SJSA1 (cell line): ENCODE measurements around the gene MAU2. TPM values are rescaled to one million over a fixed set of nuclear protein-coding genes. Genes with fewer than 3 reads are reported as not detected.

ENCODE experiments used
- DNase-seq, 2 experiments: peaks; one replicate each; pipeline ENCODE4 v3.0.0-alpha.2; 2015 to 2020; ENCODE audit warnings: low spot score in 2 of 2, low read depth in 1 of 2
- H3K27ac ChIP-seq: fragments of 250-450 bp; sonication (Bioruptor Pico); 2 replicates; pipeline ENCODE4 v1.5.1; 2020; ENCODE audit warnings: mild to moderate bottlenecking, moderate library complexity
- H3K27me3 ChIP-seq: fragments of 250-450 bp; sonication (Bioruptor Pico); replicated peaks from 2 replicates; pipeline ENCODE4 v1.5.1; 2020; ENCODE audit warnings: mild to moderate bottlenecking, moderate library complexity
- H3K36me3 ChIP-seq: fragments of 250-450 bp; sonication (Bioruptor Pico); 2 replicates; pipeline ENCODE4 v1.5.1; 2020; ENCODE audit warnings: mild to moderate bottlenecking
- H3K4me1 ChIP-seq: fragments of 250-450 bp; sonication (Bioruptor Pico); replicated peaks from 2 replicates; pipeline ENCODE4 v1.6.1; 2021; ENCODE audit warnings: mild to moderate bottlenecking
- H3K4me3 ChIP-seq: fragments of 250-450 bp; sonication (Bioruptor Pico); 2 replicates; pipeline ENCODE4 v1.5.1; 2020; ENCODE audit warnings: mild to moderate bottlenecking
- H3K9me3 ChIP-seq: fragments of 250-450 bp; sonication (Bioruptor Pico); replicated peaks from 2 replicates; pipeline ENCODE4 v1.5.1; 2020; ENCODE audit warnings: mild to moderate bottlenecking
- total RNA-seq: library from RNA; depleted of rRNA; stranded (reverse); fragments of >200 nt; shearing (Covaris generic); gene quantifications from 2 replicates; pipeline ENCODE4 v1.2.3, GENCODE V29; 2014; rRNA removed

MAU2 gene
- 19.7 and 30.1 TPM in 2 replicates for total RNA-seq

GRCh38 chr19:19320361-19321140 lies at the start of gene MAU2, which contains the start of gene SUGP1:
MAU2 (plus strand) TSS chr19:19320829; CDS start chr19:19320860, 31 bp downstream.
SUGP1 (minus strand) TSS chr19:19320509; CDS start chr19:19320496, 13 bp downstream.
- peak within 1 kb of the TSS; percentile 84 for H3K27ac ChIP-seq
- H3K4me1 ChIP-seq: peaks cover 17% of the 10 kb centered on the region
- H3K4me3 ChIP-seq: peak within 1 kb of the TSS; percentile 96
- peak; percentile 88 to 95 for DNase-seq
- H3K36me3 ChIP-seq: peaks cover 46% of the 10 kb centered on the region
- H3K27me3 ChIP-seq: no peaks in the 10 kb centered on the region
- no peaks in the 10 kb centered on the region for H3K9me3 ChIP-seq

GRCh38 chr19:19271828-19272599 lies 48.6 kb upstream of the MAU2 start:
- Histone ChIP-seq H3K4me1 (peaks cover 9% of the 10 kb centered on the region), H3K27ac (no peak overlapping the region), H3K36me3 (peaks cover 12% of the 10 kb centered on the region), H3K4me3 (peak overlapping the region; percentile 46), H3K9me3 (no peaks in the 10 kb centered on the region), H3K27me3 (no peaks in the 10 kb centered on the region)
- no peak for DNase-seq

GRCh38 chr19:19274146-19274545 lies 46.5 kb upstream of the MAU2 start:
- Histone ChIP-seq H3K27me3 (no peaks in the 10 kb centered on the region), H3K4me3 (no peak overlapping the region), H3K9me3 (no peaks in the 10 kb centered on the region), H3K27ac (no peak overlapping the region), H3K36me3 (peaks cover 32% of the 10 kb centered on the region), H3K4me1 (peaks cover 8% of the 10 kb centered on the region)
- DNase-seq: no peak

- H3K36me3 ChIP-seq: peaks cover 40% of the 10 kb centered on the region
Observed at GRCh38 chr19:19274716-19275565, 45.7 kb upstream of the MAU2 start.

GRCh38 chr19:19276386-19276785 lies 44.2 kb upstream of the MAU2 start:
- no peaks in the 10 kb centered on the region for H3K9me3 ChIP-seq
- H3K4me1 ChIP-seq: peaks cover 5% of the 10 kb centered on the region; the same call in 1 of the 2 replicates
- H3K4me3 ChIP-seq: no peak overlapping the region
- H3K27ac ChIP-seq: no peak overlapping the region
- DNase-seq: no peak
- H3K27me3 ChIP-seq: no peaks in the 10 kb centered on the region
- H3K36me3 ChIP-seq: peaks cover 48% of the 10 kb centered on the region

More at GRCh38 chr19:19274716-19275565, 45.7 kb upstream of the MAU2 start:
- no peak for DNase-seq
- Histone ChIP-seq H3K4me1 (peaks cover 5% of the 10 kb centered on the region; the same call in 1 of the 2 replicates), H3K27ac (no peak overlapping the region), H3K9me3 (no peaks in the 10 kb centered on the region), H3K27me3 (no peaks in the 10 kb centered on the region), H3K4me3 (no peak overlapping the region)

GRCh38 chr19:19276851-19277250 lies 43.8 kb upstream of the MAU2 start:
- Histone ChIP-seq H3K4me3 (no peak overlapping the region), H3K4me1 (peaks cover 5% of the 10 kb centered on the region; the same call in 1 of the 2 replicates), H3K27me3 (no peaks in the 10 kb centered on the region), H3K36me3 (peaks cover 53% of the 10 kb centered on the region), H3K27ac (no peak overlapping the region), H3K9me3 (no peaks in the 10 kb centered on the region)
- no peak for DNase-seq

GRCh38 chr19:19278315-19278714 lies 42.3 kb upstream of the MAU2 start:
- DNase-seq: no peak
- Histone ChIP-seq H3K27me3 (no peaks in the 10 kb centered on the region), H3K4me1 (no peaks in the 10 kb centered on the region), H3K4me3 (no peak overlapping the region), H3K9me3 (no peaks in the 10 kb centered on the region), H3K36me3 (peaks cover 55% of the 10 kb centered on the region), H3K27ac (no peak overlapping the region)

- Histone ChIP-seq H3K36me3 (peaks cover 62% of the 10 kb centered on the region), H3K4me3 (no peak overlapping the region), H3K4me1 (no peaks in the 10 kb centered on the region), H3K27ac (no peak overlapping the region), H3K9me3 (no peaks in the 10 kb centered on the region), H3K27me3 (no peaks in the 10 kb centered on the region)
- DNase-seq: no peak
Observed at GRCh38 chr19:19279062-19279612, 41.5 kb upstream of the MAU2 start.

GRCh38 chr19:19279853-19280252 lies 40.8 kb upstream of the MAU2 start:
- H3K9me3 ChIP-seq: no peaks in the 10 kb centered on the region
- H3K36me3 ChIP-seq: peaks cover 68% of the 10 kb centered on the region
- H3K27ac ChIP-seq: no peak overlapping the region
- H3K27me3 ChIP-seq: no peaks in the 10 kb centered on the region
- no peak overlapping the region for H3K4me3 ChIP-seq
- no peaks in the 10 kb centered on the region for H3K4me1 ChIP-seq
- DNase-seq: peak in 1 of 2 experiments; percentile 41

- no peaks in the 10 kb centered on the region for H3K27me3 ChIP-seq
- no peaks in the 10 kb centered on the region for H3K9me3 ChIP-seq
- H3K36me3 ChIP-seq: peaks cover 68% of the 10 kb centered on the region
- H3K4me1 ChIP-seq: no peaks in the 10 kb centered on the region
- DNase-seq: no peak
- H3K27ac ChIP-seq: no peak overlapping the region
- H3K4me3 ChIP-seq: no peak overlapping the region
Observed at GRCh38 chr19:19280561-19280960, 40.1 kb upstream of the MAU2 start.

- peaks cover 44% of the 10 kb centered on the region for H3K36me3 ChIP-seq
- no peaks in the 10 kb centered on the region for H3K27me3 ChIP-seq
- H3K4me3 ChIP-seq: no peak overlapping the region
- DNase-seq: no peak
- no peaks in the 10 kb centered on the region for H3K4me1 ChIP-seq
- H3K9me3 ChIP-seq: no peaks in the 10 kb centered on the region
- H3K27ac ChIP-seq: no peak overlapping the region
Observed at GRCh38 chr19:19285686-19286085, 34.9 kb upstream of the MAU2 start.

- no peak overlapping the region for H3K27ac ChIP-seq
- no peak overlapping the region for H3K4me3 ChIP-seq
- DNase-seq: no peak
- no peaks in the 10 kb centered on the region; the same call in 1 of the 2 replicates for H3K9me3 ChIP-seq
- no peaks in the 10 kb centered on the region for H3K27me3 ChIP-seq
- H3K4me1 ChIP-seq: no peaks in the 10 kb centered on the region
- H3K36me3 ChIP-seq: peaks cover 44% of the 10 kb centered on the region
Observed at GRCh38 chr19:19292607-19293006, 28.0 kb upstream of the MAU2 start.

GRCh38 chr19:19294914-19295313 lies 25.7 kb upstream of the MAU2 start:
- Histone ChIP-seq H3K27ac (no peak overlapping the region), H3K9me3 (no peaks in the 10 kb centered on the region; the same call in 1 of the 2 replicates), H3K36me3 (peaks cover 39% of the 10 kb centered on the region), H3K27me3 (no peaks in the 10 kb centered on the region), H3K4me3 (no peak overlapping the region), H3K4me1 (no peaks in the 10 kb centered on the region)
- no peak for DNase-seq
